Upper lobe of right lung (tissue), 1 donor: ENCODE results near the gene B4GALNT3. TPM values are rescaled to one million over a fixed set of nuclear protein-coding genes. Genes with fewer than 3 reads are reported as not detected.

Source experiments
- ATAC-seq: fragments of 200-7000 bp; cut with Tn5 transposase; one replicate; pipeline ENCODE4 v1.9.1; 2020; ENCODE audit warnings: mild to moderate bottlenecking, moderate library complexity
- DNase-seq: peaks from one replicate; pipeline ENCODE4 v3.0.0-alpha.2; 2020
- H3K27ac ChIP-seq: fragments of 200-600 bp; one replicate; pipeline ENCODE4 v1.8.0; 2022
- H3K27me3 ChIP-seq: fragments of 200-600 bp; one replicate; pipeline ENCODE4 v1.8.0; 2022; ENCODE audit warnings: mild to moderate bottlenecking
- H3K36me3 ChIP-seq: fragments of 200-600 bp; one replicate; pipeline ENCODE4 v1.8.0; 2022
- H3K4me1 ChIP-seq: fragments of 200-600 bp; one replicate; pipeline ENCODE4 v1.8.0; 2022
- H3K4me3 ChIP-seq: fragments of 200-600 bp; one replicate; pipeline ENCODE4 v1.8.0; 2022; ENCODE audit warnings: mild to moderate bottlenecking
- H3K9me3 ChIP-seq: fragments of 200-600 bp; one replicate; pipeline ENCODE4 v1.8.0; 2022
- intact Hi-C: fragments of 100-400 bp; cut with DNase I; formaldehyde crosslinking; loops from one replicate; pipeline ENCODE4 v1.11.0; 2022
- total RNA-seq: library from RNA; stranded (reverse); fragmentation: NEBNext Ultra II Directional; extraction: Animal tissue kit (Norgen Biotek cat#: 25700); gene quantifications from one replicate; pipeline ENCODE4 v1.2.1, GENCODE V29; 2021
- TF ChIP-seq, protein P1 (sequence below): fragments of 200-600 bp; IDR thresholded peaks from one replicate; pipeline ENCODE4 v1.8.0; 2022; ENCODE audit warnings: antibody characterized with exemption
- donor health status: DM: no; HTN: yes; CAD: no; lungs with severe emphysema.

B4GALNT3 gene
- total RNA-seq, 1 donor from 2014 or later = 14.0 TPM

DNA sequence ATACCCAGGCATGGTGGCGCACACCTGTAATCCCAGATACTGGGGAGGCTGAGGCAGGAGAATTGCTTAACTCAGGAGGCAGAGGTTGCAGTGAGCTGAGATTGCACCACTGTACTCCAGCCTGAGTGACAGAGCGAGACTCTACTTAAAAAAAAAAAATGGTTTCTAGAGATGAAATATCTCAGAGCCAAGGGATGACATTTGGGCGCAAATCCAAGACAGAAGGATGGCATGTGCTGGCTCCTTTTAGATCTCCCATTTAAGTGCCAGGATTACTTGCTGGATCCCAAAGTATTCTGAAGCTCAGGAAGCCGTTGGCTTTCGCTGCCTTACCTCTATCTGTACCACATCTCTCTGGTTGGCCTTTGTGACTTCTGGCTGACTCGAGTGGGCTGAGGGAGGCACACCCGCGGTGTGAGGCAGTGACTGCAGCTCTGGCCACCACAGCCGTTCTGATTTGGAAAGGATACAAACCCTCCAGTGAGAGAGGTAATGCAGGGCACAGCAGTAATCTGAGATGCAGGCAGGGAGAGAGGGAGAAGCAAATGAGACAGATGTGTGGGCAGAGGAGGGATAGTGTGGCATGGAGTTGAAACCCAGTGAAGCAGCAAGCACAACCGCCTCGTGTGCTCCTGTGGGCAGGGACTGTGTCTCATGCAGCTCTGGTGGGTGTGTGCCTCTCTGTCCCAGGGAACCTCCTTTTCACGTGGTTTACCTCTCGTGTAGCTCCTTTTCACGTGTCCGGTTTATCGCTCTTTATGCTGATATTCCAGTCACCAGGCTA, 4.9 kb downstream of the B4GALNT3 start:
- Histone ChIP-seq H3K27ac (no peak overlapping the region), H3K4me1 (no peaks in the 10 kb centered on the region), H3K9me3 (no peaks in the 10 kb centered on the region), H3K4me3 (no peak overlapping the region), H3K36me3 (no peaks in the 10 kb centered on the region), H3K27me3 (peaks cover 15% of the 10 kb centered on the region)
- DNase-seq = no peak
- no peak for ATAC-seq
- intact Hi-C loops = no loop called here
- TF ChIP-seq, protein P1, sequence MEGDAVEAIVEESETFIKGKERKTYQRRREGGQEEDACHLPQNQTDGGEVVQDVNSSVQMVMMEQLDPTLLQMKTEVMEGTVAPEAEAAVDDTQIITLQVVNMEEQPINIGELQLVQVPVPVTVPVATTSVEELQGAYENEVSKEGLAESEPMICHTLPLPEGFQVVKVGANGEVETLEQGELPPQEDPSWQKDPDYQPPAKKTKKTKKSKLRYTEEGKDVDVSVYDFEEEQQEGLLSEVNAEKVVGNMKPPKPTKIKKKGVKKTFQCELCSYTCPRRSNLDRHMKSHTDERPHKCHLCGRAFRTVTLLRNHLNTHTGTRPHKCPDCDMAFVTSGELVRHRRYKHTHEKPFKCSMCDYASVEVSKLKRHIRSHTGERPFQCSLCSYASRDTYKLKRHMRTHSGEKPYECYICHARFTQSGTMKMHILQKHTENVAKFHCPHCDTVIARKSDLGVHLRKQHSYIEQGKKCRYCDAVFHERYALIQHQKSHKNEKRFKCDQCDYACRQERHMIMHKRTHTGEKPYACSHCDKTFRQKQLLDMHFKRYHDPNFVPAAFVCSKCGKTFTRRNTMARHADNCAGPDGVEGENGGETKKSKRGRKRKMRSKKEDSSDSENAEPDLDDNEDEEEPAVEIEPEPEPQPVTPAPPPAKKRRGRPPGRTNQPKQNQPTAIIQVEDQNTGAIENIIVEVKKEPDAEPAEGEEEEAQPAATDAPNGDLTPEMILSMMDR = no peak

- Histone ChIP-seq H3K4me1 (no peaks in the 10 kb centered on the region), H3K9me3 (no peaks in the 10 kb centered on the region), H3K27me3 (peaks cover 8% of the 10 kb centered on the region), H3K36me3 (no peaks in the 10 kb centered on the region), H3K27ac (peak overlapping the region; percentile 11), H3K4me3 (no peak overlapping the region)
- peak; percentile 63 for DNase-seq
- intact Hi-C loops = no loop called here
- peak; percentile 83 for ATAC-seq
- TF ChIP-seq, protein P1 = no peak
Observed at GRCh38 chr12:466039-466438, 6.3 kb downstream of the B4GALNT3 start.

DNA sequence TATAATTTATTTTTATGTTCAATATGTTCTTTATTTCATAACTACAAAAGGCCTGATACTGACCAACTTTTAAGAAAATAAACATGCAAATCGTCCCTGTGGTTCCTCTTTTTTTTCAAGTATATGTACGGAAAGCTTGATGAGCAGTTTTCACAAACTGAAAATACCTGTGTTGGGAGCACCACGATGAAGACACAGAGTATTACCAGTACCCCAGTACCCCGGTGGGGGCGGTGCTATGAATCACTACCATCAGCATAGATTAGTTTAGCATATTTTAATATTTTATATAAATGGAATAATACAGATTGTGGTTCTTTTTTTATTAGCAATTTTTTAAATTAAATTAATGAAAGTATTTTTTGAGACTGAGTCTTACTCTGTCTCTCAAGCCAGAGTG, 7.0 kb downstream of the B4GALNT3 start:
- ATAC-seq (no peak), DNase-seq (no peak)
- Histone ChIP-seq H3K4me3 (no peak overlapping the region), H3K9me3 (no peaks in the 10 kb centered on the region), H3K36me3 (no peaks in the 10 kb centered on the region), H3K4me1 (no peaks in the 10 kb centered on the region), H3K27me3 (peaks cover 3% of the 10 kb centered on the region), H3K27ac (peak overlapping the region; percentile 11)
- TF ChIP-seq, protein P1 = no peak
- intact Hi-C loops = no loop called here

DNA sequence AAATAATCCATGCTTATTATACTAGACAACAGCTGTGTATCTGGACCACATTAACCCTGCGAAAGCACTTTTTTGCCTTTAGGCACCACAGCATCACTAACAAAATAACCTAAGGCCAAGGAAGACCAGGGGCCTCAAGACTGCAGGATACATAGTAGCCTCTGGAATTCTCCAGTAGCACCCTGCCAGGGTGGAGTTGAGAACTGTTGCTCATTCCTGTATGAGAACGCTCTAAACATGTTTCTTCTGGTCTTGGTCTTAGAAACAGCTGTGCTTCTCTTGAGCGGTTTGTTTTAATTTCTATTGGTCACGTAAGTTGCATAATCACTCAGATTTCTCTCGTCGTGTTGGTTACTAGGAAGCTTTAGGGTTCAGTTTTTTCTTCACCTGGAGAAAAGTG, 7.9 kb downstream of the B4GALNT3 start:
- DNase-seq (no peak), ATAC-seq (no peak)
- no peaks in the 10 kb centered on the region for H3K9me3 ChIP-seq
- no peaks in the 10 kb centered on the region for H3K27me3 ChIP-seq
- no peak overlapping the region for H3K27ac ChIP-seq
- TF ChIP-seq, protein P1 = no peak
- intact Hi-C loops = no loop called here
- no peaks in the 10 kb centered on the region for H3K4me1 ChIP-seq
- no peak overlapping the region for H3K4me3 ChIP-seq
- H3K36me3 ChIP-seq = no peaks in the 10 kb centered on the region

- no peak overlapping the region for H3K27ac ChIP-seq
- no peak for DNase-seq
- no peaks in the 10 kb centered on the region for H3K36me3 ChIP-seq
- no peaks in the 10 kb centered on the region for H3K4me1 ChIP-seq
- peak; percentile 17 for ATAC-seq
- H3K27me3 ChIP-seq = peaks cover 4% of the 10 kb centered on the region
- intact Hi-C loops = no loop called here
- TF ChIP-seq, protein P1 = no peak
- no peak overlapping the region for H3K4me3 ChIP-seq
- no peaks in the 10 kb centered on the region for H3K9me3 ChIP-seq
Observed at GRCh38 chr12:468671-469389, 9.1 kb downstream of the B4GALNT3 start.
